H9 (cell line): ENCODE data around the gene ALG8. TPM values are rescaled to one million over a fixed set of nuclear protein-coding genes. Genes with fewer than 3 reads are reported as not detected.

Experiments used
- DNase-seq: peaks from one replicate; pipeline ENCODE4 v3.0.0-alpha.2; 2017
- H2AFZ ChIP-seq: one replicate; pipeline ENCODE4 v1.6.1; 2013; ENCODE audit warnings: mild to moderate bottlenecking, low read length, control low read depth, moderate library complexity
- H2AK5ac ChIP-seq: 2 replicates; pipeline ENCODE4 v1.6.1; 2013; ENCODE audit warnings: low read length, control low read depth, mixed read lengths; ENCODE audit not compliant: insufficient read length
- H2BK120ac ChIP-seq: one replicate; pipeline ENCODE4 v1.6.1; 2013; ENCODE audit warnings: low read depth, mild to moderate bottlenecking, low read length, control low read depth, inconsistent platforms; ENCODE audit not compliant: poor library complexity, severe bottlenecking
- H2BK12ac ChIP-seq: 2 replicates; pipeline ENCODE4 v1.6.1; 2013; ENCODE audit warnings: low read length, control low read depth, mixed read lengths, low read depth; ENCODE audit not compliant: insufficient read length
- H2BK15ac ChIP-seq: 2 replicates; pipeline ENCODE4 v1.6.1; 2013; ENCODE audit warnings: low read depth, low read length, control low read depth
- H2BK20ac ChIP-seq: one replicate; pipeline ENCODE4 v1.6.1; 2013; ENCODE audit warnings: low read depth, mild to moderate bottlenecking, low read length, control low read depth, inconsistent platforms; ENCODE audit not compliant: poor library complexity, severe bottlenecking
- H2BK5ac ChIP-seq: 2 replicates; pipeline ENCODE4 v1.6.1; 2013; ENCODE audit warnings: low read length, control low read depth, mixed read lengths; ENCODE audit not compliant: insufficient read length
- H3K14ac ChIP-seq: 2 replicates; pipeline ENCODE4 v1.6.1; 2013; ENCODE audit warnings: low read length, control low read depth; ENCODE audit not compliant: insufficient read depth
- H3K18ac ChIP-seq: 2 replicates; pipeline ENCODE4 v1.6.1; 2013; ENCODE audit warnings: low read depth, mild to moderate bottlenecking, mixed read lengths, low read length, control low read depth; ENCODE audit not compliant: insufficient read length
- H3K23ac ChIP-seq: 2 replicates; pipeline ENCODE4 v1.6.1; 2013; ENCODE audit warnings: low read length, control low read depth, mixed read lengths, low read depth; ENCODE audit not compliant: insufficient read length
- H3K23me2 ChIP-seq: 2 replicates; pipeline ENCODE4 v1.6.1; 2013; ENCODE audit warnings: low read depth, mild to moderate bottlenecking, mixed read lengths, low read length, control low read depth; ENCODE audit not compliant: insufficient read length, poor library complexity, severe bottlenecking
- H3K27ac ChIP-seq: 2 replicates; pipeline ENCODE4 v1.5.1; 2013; ENCODE audit warnings: low read length, control low read depth, mixed read lengths, low read depth; ENCODE audit not compliant: insufficient read length
- H3K27me3 ChIP-seq: 2 replicates; pipeline ENCODE4 v1.6.1; 2013; ENCODE audit warnings: low read length, control low read depth, inconsistent platforms; ENCODE audit not compliant: insufficient read depth
- H3K4ac ChIP-seq: 2 replicates; pipeline ENCODE4 v1.6.1; 2013; ENCODE audit warnings: low read depth, mild to moderate bottlenecking, control low read depth, inconsistent platforms, low read length, moderate library complexity
- H3K4me1 ChIP-seq: 2 replicates; pipeline ENCODE4 v1.6.1; 2013; ENCODE audit warnings: low read length, control low read depth, inconsistent platforms; ENCODE audit not compliant: insufficient read depth
- H3K4me2 ChIP-seq: 2 replicates; pipeline ENCODE4 v1.6.1; 2013; ENCODE audit warnings: low read length, control low read depth, mixed read lengths; ENCODE audit not compliant: insufficient read length, insufficient read depth
- H3K56ac ChIP-seq: 2 replicates; pipeline ENCODE4 v1.6.1; 2013; ENCODE audit warnings: low read depth, mild to moderate bottlenecking, mixed read lengths, low read length, control low read depth; ENCODE audit not compliant: insufficient read length
- H3K79me1 ChIP-seq: 2 replicates; pipeline ENCODE4 v1.6.1; 2013; ENCODE audit warnings: low read depth, mild to moderate bottlenecking, moderate library complexity, low read length, control low read depth, inconsistent platforms; ENCODE audit not compliant: insufficient read depth, poor library complexity, severe bottlenecking
- H3K79me2 ChIP-seq: 2 replicates; pipeline ENCODE4 v1.6.1; 2013; ENCODE audit warnings: low read length, control low read depth, inconsistent platforms; ENCODE audit not compliant: insufficient read depth
- H3K9ac ChIP-seq: 2 replicates; pipeline ENCODE4 v1.6.1; 2013; ENCODE audit warnings: low read length, control low read depth, mixed read lengths; ENCODE audit not compliant: insufficient read length; ENCODE audit errors: extremely low read depth
- H3K9me3 ChIP-seq: one replicate; pipeline ENCODE4 v1.6.1; 2013; ENCODE audit warnings: low read depth, low read length, inconsistent platforms; ENCODE audit not compliant: control insufficient read depth
- H3T11ph ChIP-seq: one replicate; pipeline ENCODE4 v1.6.1; 2013; ENCODE audit warnings: mild to moderate bottlenecking, low read length, control low read depth, inconsistent platforms
- H4K20me1 ChIP-seq: one replicate; pipeline ENCODE4 v1.6.1; 2013; ENCODE audit not compliant: control insufficient read depth, insufficient read length, insufficient read depth
- H4K5ac ChIP-seq: 2 replicates; pipeline ENCODE4 v1.6.1; 2013; ENCODE audit warnings: low read depth, mild to moderate bottlenecking, mixed read lengths, low read length, control low read depth; ENCODE audit not compliant: insufficient read length
- H4K8ac ChIP-seq: replicated peaks from 2 replicates; pipeline ENCODE4 v1.6.1; 2013; ENCODE audit warnings: low read length, control low read depth, mixed read lengths, low read depth; ENCODE audit not compliant: insufficient read length
- H4K91ac ChIP-seq: 2 replicates; pipeline ENCODE4 v1.6.1; 2013; ENCODE audit warnings: low read depth, mild to moderate bottlenecking, moderate library complexity, mixed read lengths, low read length, control low read depth; ENCODE audit not compliant: insufficient read length
- H3K27ac Mint-ChIP-seq, 3 experiments: 2 replicates in 2 of 3; 3 replicates in 1 of 3; pipeline ENCODE4 v1.8.0; 2020 to 2021; ENCODE audit warnings: mixed read lengths in 3 of 3, mild to moderate bottlenecking in 1 of 3, moderate library complexity in 1 of 3
- H3K27me3 Mint-ChIP-seq: 2 replicates; pipeline ENCODE4 v1.8.0; 2021; ENCODE audit warnings: low read depth, mild to moderate bottlenecking, moderate library complexity, mixed read lengths
- H3K36me3 Mint-ChIP-seq, 3 experiments: 2 replicates in 2 of 3; 3 replicates in 1 of 3; pipeline ENCODE4 v1.8.0; 2020 to 2021; ENCODE audit warnings: low read depth in 3 of 3, mixed read lengths in 3 of 3; ENCODE audit not compliant: insufficient read depth in 1 of 3
- H3K4me1 Mint-ChIP-seq, 2 experiments: 2 replicates each; pipeline ENCODE4 v1.8.0; 2020; ENCODE audit warnings: mixed read lengths in 2 of 2
- H3K4me3 Mint-ChIP-seq, 2 experiments: 2 replicates in 1 of 2; 3 replicates in 1 of 2; pipeline ENCODE4 v1.8.0; 2020 to 2021; ENCODE audit warnings: mild to moderate bottlenecking in 2 of 2, mixed read lengths in 2 of 2, moderate library complexity in 1 of 2
- H3K9me3 Mint-ChIP-seq, 2 experiments: 2 replicates in 1 of 2; 3 replicates in 1 of 2; pipeline ENCODE4 v1.8.0; 2020; ENCODE audit warnings: mild to moderate bottlenecking in 2 of 2, mixed read lengths in 2 of 2, moderate library complexity in 1 of 2
- CTCF ChIP-seq: fragments of 200-600 bp; sonication (generic); conservative IDR thresholded peaks from 3 replicates; pipeline ENCODE4 v1.8.0; 2021; ENCODE audit warnings: antibody characterized with exemption, mild to moderate bottlenecking
- WGBS: extraction: QIAGEN DNeasy Blood & Tissue Kit; methylation state at CpG from one replicate; pipeline ENCODE4 v1.1.7; 2013; ENCODE audit warnings: missing lambda C conversion rate, low lambda C conversion rate, mixed read lengths; ENCODE audit not compliant: insufficient read length; ENCODE audit errors: extremely low coverage; 5-methylcytosine and 5-hydroxymethylcytosine counted together
- total RNA-seq: library from RNA; stranded (reverse); gene quantifications from 2 replicates; pipeline ENCODE4 v1.2.1, GENCODE V29; 2021

Gene ALG8
- total RNA-seq, 1 experiment from 2014 or later: 77.5 TPM

DNA sequence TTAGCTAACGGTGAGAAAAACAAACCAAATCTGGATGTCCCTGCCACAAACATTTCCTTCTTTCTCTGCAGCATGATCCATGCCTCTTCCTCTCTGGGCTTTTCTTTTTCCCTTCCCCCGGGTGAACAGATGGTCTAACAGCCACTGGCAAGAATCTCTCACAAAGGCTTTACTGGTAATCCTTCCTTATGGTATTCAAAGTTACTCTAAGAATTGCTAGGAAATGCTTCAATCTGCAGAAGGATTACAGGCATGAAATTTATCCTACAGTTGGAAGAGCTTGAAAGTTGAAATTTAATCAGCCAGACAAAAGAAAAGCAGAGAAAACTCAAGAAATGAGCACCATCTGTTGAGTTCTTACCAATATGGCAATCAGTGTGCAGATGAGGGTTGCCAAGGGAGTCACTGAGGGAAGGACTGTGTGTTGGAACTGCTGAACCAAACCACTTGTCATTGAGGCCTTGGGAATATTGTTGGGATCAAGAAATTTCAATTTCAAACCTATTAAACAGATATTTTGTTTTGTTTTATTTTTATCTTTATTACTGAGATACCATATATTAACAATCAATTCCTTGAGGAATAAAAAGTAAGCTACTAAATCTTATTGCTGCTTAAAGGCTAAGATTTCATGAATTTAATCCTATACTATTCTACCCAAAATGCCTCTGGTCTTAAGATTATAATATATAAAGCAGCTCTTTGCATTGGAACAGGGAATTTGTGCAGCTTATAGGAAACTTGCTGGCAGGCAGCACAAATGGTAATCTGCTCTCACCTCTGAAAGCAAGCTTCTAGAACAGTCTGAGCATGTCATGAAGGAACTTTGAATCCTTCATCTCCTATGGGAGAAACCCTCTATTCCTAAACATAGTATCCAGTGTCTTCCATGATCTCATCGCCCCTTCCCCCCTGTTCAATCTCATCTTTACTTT is 30.1 kb downstream of the ALG8 start:
- no peaks in the 10 kb centered on the region for H3K4me1 Mint-ChIP-seq

More for the DNA sequence above, 30.1 kb downstream of the ALG8 start:
- no peak overlapping the region for H2BK5ac ChIP-seq
- H3K4ac ChIP-seq: no peak overlapping the region
- no peaks in the 10 kb centered on the region for H3K79me1 ChIP-seq
- H2BK120ac ChIP-seq: no peak overlapping the region
- H3K27ac ChIP-seq: no peak overlapping the region
- no peaks in the 10 kb centered on the region for H4K20me1 ChIP-seq
- no peaks in the 10 kb centered on the region for H3K4me1 ChIP-seq
- no peaks in the 10 kb centered on the region for H3K9me3 ChIP-seq
- no peaks in the 10 kb centered on the region for H3K23me2 ChIP-seq
- no CpG with 5 or more reads among the region's 3 CpGs for WGBS
- no peak overlapping the region for H3K9ac ChIP-seq
- H3K27me3 ChIP-seq: no peaks in the 10 kb centered on the region
- H3T11ph ChIP-seq: no peak overlapping the region
- H3K23ac ChIP-seq: no peak overlapping the region
- no peak overlapping the region for H2BK12ac ChIP-seq
- no peak overlapping the region for H2BK20ac ChIP-seq
- no peak for DNase-seq
- no peaks in the 10 kb centered on the region for H3K27me3 Mint-ChIP-seq
- peak overlapping the region in 1 of 3 experiments; percentile 37; a peak in 1 of 7 replicates for H3K27ac Mint-ChIP-seq
- no peak overlapping the region for H4K8ac ChIP-seq
- H3K36me3 Mint-ChIP-seq: peaks cover 12 to 66% (median 45%) of the 10 kb centered on the region in 3 experiments; a peak in 5 of 7 replicates
- H3K4me2 ChIP-seq: no peak overlapping the region
- H2AK5ac ChIP-seq: no peak overlapping the region
- no peaks in the 10 kb centered on the region for H3K79me2 ChIP-seq
- no peak for TF ChIP-seq CTCF
- no peak overlapping the region for H3K4me3 Mint-ChIP-seq
- no peak overlapping the region for H4K5ac ChIP-seq
- H2AFZ ChIP-seq: no peak overlapping the region
- no peak overlapping the region for H2BK15ac ChIP-seq
- no peak overlapping the region for H4K91ac ChIP-seq
- no peak overlapping the region for H3K14ac ChIP-seq
- H3K56ac ChIP-seq: no peak overlapping the region
- no peak overlapping the region for H3K18ac ChIP-seq
- H3K9me3 Mint-ChIP-seq: no peaks in the 10 kb centered on the region
